GM12878 (cell line): ENCODE measurements around the gene GABRB1. TPM values are rescaled to one million over a fixed set of nuclear protein-coding genes. Genes with fewer than 3 reads are reported as not detected.

Experiments used
- BCL3 ChIP-seq: IDR thresholded peaks from 2 replicates; pipeline ENCODE4 v1.6.1; 2011; ENCODE audit warnings: borderline replicate concordance, low read depth, mild to moderate bottlenecking, moderate library complexity, low read length; ENCODE audit not compliant: insufficient read depth, poor library complexity, severe bottlenecking
- CREM ChIP-seq: IDR thresholded peaks from 2 replicates; pipeline ENCODE4 v1.6.1; 2014; ENCODE audit warnings: antibody characterized with exemption, low read depth
- CTCF ChIP-seq, 3 experiments: IDR thresholded peaks in 2 of 3; conservative IDR thresholded peaks in 1 of 3; 2 replicates each; pipeline ENCODE4 v1.5.1; 2011; ENCODE audit warnings: low read depth in 3 of 3, low read length in 3 of 3, mild to moderate bottlenecking in 3 of 3, control low read depth in 2 of 3, moderate library complexity in 2 of 3, inconsistent platforms in 1 of 3, mixed read lengths in 1 of 3; ENCODE audit not compliant: control insufficient read depth in 2 of 3, insufficient read depth in 1 of 3; ENCODE audit errors: extremely low read depth in 1 of 3
- ESRRA ChIP-seq: IDR thresholded peaks from 2 replicates; pipeline ENCODE4 v1.6.1; 2012; ENCODE audit warnings: mild to moderate bottlenecking, low read length, improper control_type of control experiment
- FOXK2 ChIP-seq: fragments of 450-650 bp; IDR thresholded peaks from 2 replicates; pipeline ENCODE4 v1.6.1; 2017; ENCODE audit warnings: mild to moderate bottlenecking, moderate library complexity
- HCFC1 ChIP-seq: fragments of 150-350 bp; IDR thresholded peaks from 2 replicates; pipeline ENCODE4 v1.6.1; 2014; ENCODE audit warnings: low read length
- IKZF2 ChIP-seq, 2 experiments: fragments of 450-650 bp; IDR thresholded peaks; 2 replicates each; pipeline ENCODE4 v1.6.1; 2017; ENCODE audit warnings: mild to moderate bottlenecking in 2 of 2, moderate library complexity in 2 of 2
- JUNB ChIP-seq: IDR thresholded peaks from 2 replicates; pipeline ENCODE4 v1.6.1; 2016; ENCODE audit warnings: antibody characterized with exemption, mild to moderate bottlenecking
- MEF2A ChIP-seq: IDR thresholded peaks from 2 replicates; pipeline ENCODE4 v1.6.1; 2011; ENCODE audit warnings: low read depth, mild to moderate bottlenecking, low read length, moderate library complexity; ENCODE audit not compliant: insufficient read depth
- MXI1 ChIP-seq: fragments of 150-350 bp; IDR thresholded peaks from 2 replicates; pipeline ENCODE4 v1.6.1; 2011; ENCODE audit warnings: low read depth, mild to moderate bottlenecking, inconsistent platforms, low read length, improper control_type of control experiment
- NFYA ChIP-seq: IDR thresholded peaks from 2 replicates; pipeline ENCODE4 v1.6.1; 2011; ENCODE audit warnings: low read depth, mild to moderate bottlenecking, low read length, improper control_type of control experiment, borderline replicate concordance
- NR2C1 ChIP-seq: fragments of 450-650 bp; IDR thresholded peaks from 2 replicates; pipeline ENCODE4 v1.6.1; 2017; ENCODE audit warnings: antibody characterized with exemption, mild to moderate bottlenecking, moderate library complexity
- NR2C2 ChIP-seq: IDR thresholded peaks from 2 replicates; pipeline ENCODE4 v1.6.1; 2011; ENCODE audit warnings: borderline replicate concordance, low read depth; ENCODE audit not compliant: control insufficient read depth, insufficient read length
- POU2F2 ChIP-seq: IDR thresholded peaks from 3 replicates; pipeline ENCODE4 v1.6.1; 2011; ENCODE audit warnings: low read depth, mild to moderate bottlenecking, low read length, borderline replicate concordance
- RAD21 ChIP-seq: IDR thresholded peaks from 2 replicates; pipeline ENCODE4 v1.6.1; 2011; ENCODE audit warnings: mild to moderate bottlenecking, low read depth, low read length, moderate library complexity; ENCODE audit not compliant: insufficient read depth
- RELA ChIP-seq: fragments of 450-650 bp; IDR thresholded peaks from 2 replicates; pipeline ENCODE4 v1.8.0; 2014; ENCODE audit warnings: borderline replicate concordance; ENCODE audit not compliant: partially characterized antibody
- SMARCA5 ChIP-seq: fragments of 450-650 bp; IDR thresholded peaks from 2 replicates; pipeline ENCODE4 v1.6.1; 2017; ENCODE audit warnings: mild to moderate bottlenecking
- SPI1 ChIP-seq: IDR thresholded peaks from 2 replicates; pipeline ENCODE4 v1.6.1; 2011; ENCODE audit warnings: low read depth, mild to moderate bottlenecking, low read length, moderate library complexity, borderline replicate concordance; ENCODE audit not compliant: insufficient read depth
- SRF ChIP-seq, 2 experiments: IDR thresholded peaks; 2 replicates each; pipeline ENCODE4 v1.6.1; 2011; ENCODE audit warnings: low read depth in 2 of 2, low read length in 2 of 2, mild to moderate bottlenecking in 1 of 2, moderate library complexity in 1 of 2
- TCF3 ChIP-seq: IDR thresholded peaks from 2 replicates; pipeline ENCODE4 v1.6.1; 2012; ENCODE audit warnings: low read depth, mild to moderate bottlenecking, low read length, borderline replicate concordance; ENCODE audit not compliant: insufficient read depth
- ZBED1 ChIP-seq: IDR thresholded peaks from 2 replicates; pipeline ENCODE4 v1.6.1; 2016; ENCODE audit warnings: borderline replicate concordance
- ZNF207 ChIP-seq: fragments of 450-650 bp; IDR thresholded peaks from 2 replicates; pipeline ENCODE4 v1.6.1; 2014; ENCODE audit warnings: antibody characterized with exemption, mild to moderate bottlenecking, borderline replicate concordance
- ZNF217 ChIP-seq: fragments of 450-650 bp; IDR thresholded peaks from 2 replicates; pipeline ENCODE4 v1.6.1; 2017; ENCODE audit warnings: antibody characterized with exemption, mild to moderate bottlenecking
- polyA plus RNA-seq, 11 experiments: library from polyadenylated mRNA; depleted of rRNA in 4 of 11; unstranded in 6 of 11; stranded (reverse) in 5 of 11; fragments of >200 nt; fragmentation: Nextera tagmentation in 4 of 11; fragmentation: Illumina TruSeq in 1 of 11; extraction: Ambion mirVana in 4 of 11; extraction: Trizol in 1 of 11; gene quantifications; 1 replicate in 1 of 11; 2 replicates in 10 of 11; pipeline versions ENCODE4 v1.2.1 to v1.2.3, GENCODE V29; 2011 to 2016; ENCODE audit warnings: inconsistent platforms in 2 of 11, missing spikeins in 2 of 11, low read depth in 1 of 11
- total RNA-seq, 4 experiments: library from RNA; depleted of rRNA in 3 of 4; stranded (reverse); fragments of >200 nt in 3 of 4; fragmentation: Illumina TruSeq in 1 of 4; extraction: Trizol in 1 of 4; gene quantifications; 2 replicates each; pipeline versions ENCODE4 v1.2.1 to v1.2.3, GENCODE V29; 2013 to 2021

GABRB1 gene
- total and polyA plus RNA-seq, 10 of the 15 experiments (the other 5 are each of a cell fraction or from before 2014, with no cell fraction given): 0.13 to 0.92 TPM; not detected in 8

- TF ChIP-seq ZBED1 (no peak), POU2F2 (no peak), RELA (peak; percentile 60), HCFC1 (no peak), TCF3 (no peak), NR2C1 (no peak), ZNF217 (no peak), FOXK2 (no peak), SRF (IDR thresholded peaks at IDR 0.05; ENCODE audit: low read depth in 2 of 2, low read length in 2 of 2) (no peak), NR2C2 (no peak), ZNF207 (no peak), RAD21 (peak; percentile 71), CREM (no peak), SMARCA5 (peak; percentile 62), BCL3 (no peak), JUNB (no peak), IKZF2 (IDR thresholded peaks at IDR 0.05) (0 out of 4 replicates have a peak, but pooled peaks of 1 of the 2 experiments have one; percentile 11), NFYA (no peak), MEF2A (no peak), SPI1 (no peak), ESRRA (no peak), CTCF (IDR thresholded peaks at IDR 0.05 in 2 of 3, conservative IDR thresholded peaks at IDR 0.05 in 1 of 3; ENCODE audit: control insufficient read depth in 2 of 3, extremely low read depth in 1 of 3, insufficient read depth in 1 of 3, low read depth in 3 of 3, low read length in 3 of 3) (peak; percentile 62 to 83 (median 78)), MXI1 (no peak)
Observed at GRCh38 chr4:47032405-47033106, 1.2 kb downstream of the GABRB1 start (continued).
